ENCODE data around the gene PKP2. TPM values are rescaled to one million over a fixed set of nuclear protein-coding genes. Genes with fewer than 3 reads are reported as not detected.
A peak's percentile ranks its signal among the peaks of the same experiment; 100 is the strongest.

The PKP2 gene
- total and polyA plus RNA-seq, 2 donors (not counting 3 experiments of a cell fraction or from before 2014, with no cell fraction given): 1.4 to 6.5 TPM

DNA sequence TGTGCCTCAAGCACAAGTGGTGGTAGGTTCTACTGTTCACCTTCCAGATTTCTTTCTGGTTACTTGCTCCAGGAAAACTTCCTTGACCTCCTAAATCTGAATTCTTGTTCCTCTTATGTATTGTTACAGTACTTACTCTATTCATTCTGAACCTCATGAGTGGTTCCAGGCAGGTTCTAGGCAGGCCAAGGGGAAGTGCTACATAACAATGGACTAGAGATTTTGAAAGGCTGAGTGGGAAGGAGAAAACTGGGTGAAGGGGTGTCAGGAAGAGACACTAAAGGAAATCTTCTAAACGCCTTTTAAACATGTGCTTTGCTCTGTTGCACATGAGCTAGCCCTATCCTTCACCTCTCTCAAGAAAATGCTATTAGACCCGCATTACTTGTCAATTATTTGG is 142.5 kb downstream of the PKP2 start:
- peak overlapping the region; percentile 95 for H3K9ac ChIP-seq (replicated peaks; ENCODE audit: extremely low read depth, insufficient read depth, low read length)
- no peak for TF ChIP-seq FOS (IDR thresholded peaks at IDR 0.05; ENCODE audit: borderline replicate concordance, insufficient read depth, low read length)
- no peak for TF ChIP-seq JUN (IDR thresholded peaks at IDR 0.05; ENCODE audit: borderline replicate concordance, insufficient read depth, insufficient read length, low read depth)
- TF ChIP-seq, protein P1, sequence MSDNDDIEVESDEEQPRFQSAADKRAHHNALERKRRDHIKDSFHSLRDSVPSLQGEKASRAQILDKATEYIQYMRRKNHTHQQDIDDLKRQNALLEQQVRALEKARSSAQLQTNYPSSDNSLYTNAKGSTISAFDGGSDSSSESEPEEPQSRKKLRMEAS (IDR thresholded peaks at IDR 0.05; ENCODE audit: insufficient read depth, insufficient read length): no peak
- TF ChIP-seq GATA2 (IDR thresholded peaks at IDR 0.05; ENCODE audit: insufficient read depth, insufficient read length, low read depth, low read length): no peak
- no peak for TF ChIP-seq CTCF (IDR thresholded peaks at IDR 0.05; ENCODE audit: extremely low read depth in 1 of 2, insufficient read depth in 1 of 2, low read depth in 1 of 2, low read length in 2 of 2)
- TF ChIP-seq EZH2 (IDR thresholded peaks at IDR 0.05; ENCODE audit: borderline replicate concordance, low read depth, low read length, severe bottlenecking): no peak
- no peak for TF ChIP-seq MYC (IDR thresholded peaks at IDR 0.05; ENCODE audit: low read depth, low read length)
- TF ChIP-seq POLR2A (IDR thresholded peaks at IDR 0.05; ENCODE audit: low read depth, low read length): no peak
- no peak for TF ChIP-seq POLR2AphosphoS5 (IDR thresholded peaks at IDR 0.05; ENCODE audit: insufficient read depth, low read depth, low read length)
- FAIRE-seq: no peak
- peak; percentile 21 for DNase-seq (ENCODE audit: low read depth, low spot score)
- intact Hi-C loops (cut with micrococcal nuclease) (loop anchor here (2.0 kb wide), 1 partner anchor 73 kb away; no protein-coding TSS in a partner anchor), dilution Hi-C loops (cut with MboI; ENCODE audit: extremely low pct_ligation_motif_present, low sequenced_read_pairs) (no loop called here)
- H3K4me3 ChIP-seq (replicated peaks in 1 of 3; ENCODE audit: insufficient read depth in 1 of 3, low read depth in 1 of 3, low read length in 3 of 3): peak overlapping the region; percentile 60 to 90 (median 76)
- H3K27ac ChIP-seq (ENCODE audit: insufficient read depth, low read depth, low read length): peak overlapping the region; percentile 91
- H3K79me2 ChIP-seq (ENCODE audit: control insufficient read depth, insufficient read depth, low read length): peaks cover 24% of the 10 kb centered on the region
- H3K4me2 ChIP-seq (ENCODE audit: insufficient read depth, low read length): peak overlapping the region; percentile 97
- no peaks in the 10 kb centered on the region for H3K27me3 ChIP-seq (ENCODE audit: control insufficient read depth in 2 of 2, insufficient read depth in 2 of 2, low read length in 2 of 2)
- POLR2A ChIA-PET: interaction anchor here (0.8 kb wide), 1 partner anchor 1268 kb away, joined by 3 read pairs; no protein-coding TSS in a partner anchor
- H2AFZ ChIP-seq (ENCODE audit: low read depth, low read length): no peak overlapping the region
- no peaks in the 10 kb centered on the region for H3K9me1 ChIP-seq (replicated peaks; ENCODE audit: control insufficient read depth, extremely low read depth, insufficient read depth, low read length)
- H4K20me1 ChIP-seq (replicated peaks; ENCODE audit: control insufficient read depth, extremely low read depth, insufficient read depth, low read length): no peaks in the 10 kb centered on the region
- H3K9me3 ChIP-seq (replicated peaks; ENCODE audit: control insufficient read depth, insufficient read depth, low read length): no peaks in the 10 kb centered on the region
- peaks cover 13% of the 10 kb centered on the region for H3K4me1 ChIP-seq (ENCODE audit: control insufficient read depth, extremely low read depth, insufficient read depth, low read length)
- H3K36me3 ChIP-seq (ENCODE audit: control insufficient read depth in 2 of 2, extremely low read depth in 1 of 2, insufficient read depth in 2 of 2, low read length in 2 of 2): peaks cover 8 to 14% of the 10 kb centered on the region in 2 experiments
- no TSS peak for BruUV-seq (replicated peaks)
- CTCF ChIA-PET: interaction anchor here (0.9 to 4.8 kb wide), 5 partner anchors 97 to 1267 kb away, joined by 3 to 143 read pairs (median 10); partner anchors contain the start of gene ALG10
